Measurements from ENCODE around the gene NXPE3. TPM values are rescaled to one million over a fixed set of nuclear protein-coding genes. Genes with fewer than 3 reads are reported as not detected.

The NXPE3 gene
- total RNA-seq, 1 experiment from 2014 or later, result 37.6 TPM

- DNase-seq (ENCODE audit: low spot score), result no peak
- no TSS peak for BruUV-seq (replicated peaks)
- Histone ChIP-seq H3K27ac (ENCODE audit: low read depth, low read length, poor library complexity, severe bottlenecking) (peak overlapping the region; percentile 87), H3K9me3 (ENCODE audit: low read depth, low read length, poor library complexity, severe bottlenecking) (no peaks in the 10 kb centered on the region), H3K4me3 (ENCODE audit: low read depth, low read length, poor library complexity, severe bottlenecking) (no peak overlapping the region), H3K27me3 (replicated peaks; ENCODE audit: insufficient read depth, low read depth, low read length, poor library complexity) (no peaks in the 10 kb centered on the region), H3K36me3 (ENCODE audit: insufficient read depth, low read length, poor library complexity, severe bottlenecking) (peaks cover 14% of the 10 kb centered on the region), H3K4me1 (ENCODE audit: insufficient read depth, low read length, poor library complexity, severe bottlenecking) (peaks cover 18% of the 10 kb centered on the region)
- ChIA-PET CTCF (no interaction called here), POLR2A (ENCODE audit: low non-redundant PET) (no interaction called here)
- TF ChIP-seq EZH2 (IDR thresholded peaks at IDR 0.05; ENCODE audit: borderline replicate concordance, low read depth, low read length, poor library complexity, severe bottlenecking) (no peak), CTCF (conservative IDR thresholded peaks at IDR 0.05; ENCODE audit: low read depth, low read length) (no peak)
- intact Hi-C loops (cut with micrococcal nuclease; ENCODE audit: unreplicated experiment), result no loop called here
Measured at GRCh38 chr3:101848326-101848725, 69.3 kb downstream of the NXPE3 start.

- ChIA-PET POLR2A (ENCODE audit: low non-redundant PET) (no interaction called here), CTCF (interaction anchor here (0.5 to 1.1 kb wide), 2 partner anchors 311 to 380 kb away, joined by 6 read pairs; no protein-coding TSS in a partner anchor)
- Histone ChIP-seq H3K9me3 (ENCODE audit: low read depth, low read length, poor library complexity, severe bottlenecking) (no peaks in the 10 kb centered on the region), H3K27ac (ENCODE audit: low read depth, low read length, poor library complexity, severe bottlenecking) (peak within 1 kb of the TSS; percentile 87), H3K27me3 (replicated peaks; ENCODE audit: insufficient read depth, low read depth, low read length, poor library complexity) (no peaks in the 10 kb centered on the region), H3K36me3 (ENCODE audit: insufficient read depth, low read length, poor library complexity, severe bottlenecking) (peaks cover 21% of the 10 kb centered on the region), H3K4me1 (ENCODE audit: insufficient read depth, low read length, poor library complexity, severe bottlenecking) (peaks cover 18% of the 10 kb centered on the region), H3K4me3 (ENCODE audit: low read depth, low read length, poor library complexity, severe bottlenecking) (peak within 1 kb of the TSS; percentile 89)
- intact Hi-C loops (cut with micrococcal nuclease; ENCODE audit: unreplicated experiment), result no loop called here
- BruUV-seq (replicated peaks), result no TSS peak
- peak; percentile 76 for DNase-seq (ENCODE audit: low spot score)
- TF ChIP-seq EZH2 (IDR thresholded peaks at IDR 0.05; ENCODE audit: borderline replicate concordance, low read depth, low read length, poor library complexity, severe bottlenecking) (no peak), CTCF (conservative IDR thresholded peaks at IDR 0.05; ENCODE audit: low read depth, low read length) (no peak)
Measured at GRCh38 chr3:101848754-101849713, 70.0 kb downstream of the NXPE3 start, which contains the start of gene NFKBIZ. TSS of gene NFKBIZ (plus strand) at chr3:101849514. CDS start at chr3:101849629, 115 bp downstream.

GRCh38 chr3:101849714-101850245 is 70.8 kb downstream of the NXPE3 start:
- Histone ChIP-seq H3K27me3 (replicated peaks; ENCODE audit: insufficient read depth, low read depth, low read length, poor library complexity) (no peaks in the 10 kb centered on the region), H3K36me3 (ENCODE audit: insufficient read depth, low read length, poor library complexity, severe bottlenecking) (peaks cover 29% of the 10 kb centered on the region), H3K9me3 (ENCODE audit: low read depth, low read length, poor library complexity, severe bottlenecking) (no peaks in the 10 kb centered on the region), H3K4me1 (ENCODE audit: insufficient read depth, low read length, poor library complexity, severe bottlenecking) (peaks cover 18% of the 10 kb centered on the region), H3K4me3 (ENCODE audit: low read depth, low read length, poor library complexity, severe bottlenecking) (peak overlapping the region; percentile 89), H3K27ac (ENCODE audit: low read depth, low read length, poor library complexity, severe bottlenecking) (peak overlapping the region; percentile 87)
- TF ChIP-seq EZH2 (IDR thresholded peaks at IDR 0.05; ENCODE audit: borderline replicate concordance, low read depth, low read length, poor library complexity, severe bottlenecking) (no peak), CTCF (conservative IDR thresholded peaks at IDR 0.05; ENCODE audit: low read depth, low read length) (0 out of 2 replicates have a peak, but pooled peaks have one; percentile 16)
- DNase-seq (ENCODE audit: low spot score), result peak; percentile 61
- CTCF ChIA-PET, result interaction anchor here (0.5 to 1.1 kb wide), 2 partner anchors 310 to 379 kb away, joined by 6 read pairs; no protein-coding TSS in a partner anchor
- POLR2A ChIA-PET (ENCODE audit: low non-redundant PET), result interaction anchor here (0.6 to 0.8 kb wide), 2 partner anchors 11 to 376 kb away, joined by 3 to 4 read pairs; no protein-coding TSS in a partner anchor
- intact Hi-C loops (cut with micrococcal nuclease; ENCODE audit: unreplicated experiment), result no loop called here
- BruUV-seq (replicated peaks), result no TSS peak

Measured in A673 (cell line).